NCI-H1105 (cell line): ENCODE data around the gene SYNM.

Source experiments
- DNase-seq: peaks from one replicate; lab custom pipeline; 2025; lab: John Stamatoyannopoulos, UW

Gene SYNM

DNA sequence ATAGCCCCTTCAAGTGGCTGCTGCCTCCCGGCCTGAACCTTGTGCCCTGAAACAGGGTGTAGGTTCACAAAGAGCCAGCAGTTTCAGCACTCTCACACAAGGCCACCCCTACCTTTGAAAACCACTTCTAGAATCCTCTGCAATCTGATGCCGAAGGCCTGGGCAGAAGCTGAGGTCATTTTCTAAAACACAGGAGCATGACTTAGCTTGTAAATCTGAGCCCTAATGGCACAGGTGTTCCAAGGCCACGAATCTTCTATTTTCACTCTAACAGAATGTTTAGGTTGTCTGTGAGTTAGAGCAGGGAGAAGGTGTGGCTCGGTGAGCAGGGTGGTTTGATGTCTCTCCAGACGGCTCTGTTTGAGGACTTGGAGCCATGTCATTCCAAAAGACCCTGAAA, 62.3 kb downstream of the SYNM start:
- no peak for DNase-seq

GRCh38 chr15:99167640-99168039, 62.8 kb downstream of the SYNM start:
- DNase-seq, result no peak

GRCh38 chr15:99168601-99169580, 64.0 kb downstream of the SYNM start:
- no peak for DNase-seq

GRCh38 chr15:99169769-99170311, 65.0 kb downstream of the SYNM start:
- DNase-seq, result no peak

GRCh38 chr15:99170476-99171065, 65.7 kb downstream of the SYNM start:
- DNase-seq, result no peak

DNA sequence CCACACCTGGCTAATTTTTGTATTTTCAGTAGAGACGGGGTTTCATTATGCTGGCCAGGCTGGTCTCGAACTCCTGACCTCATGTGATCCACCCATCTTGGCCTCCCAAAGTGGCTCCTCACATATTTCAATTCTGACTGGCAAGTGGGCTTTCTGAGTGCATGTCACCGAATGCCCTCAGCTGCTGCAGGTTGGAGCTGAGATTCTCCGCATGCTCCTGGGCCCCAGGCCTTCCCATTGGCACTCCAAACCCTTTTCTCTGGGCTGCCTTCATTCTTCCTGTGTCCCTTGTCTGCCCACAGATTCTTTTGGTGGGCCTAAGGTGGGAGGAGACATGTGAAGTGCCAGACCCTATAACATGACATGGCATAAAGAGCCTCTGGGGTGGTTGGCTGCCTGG, 67.3 kb downstream of the SYNM start:
- no peak for DNase-seq

DNA sequence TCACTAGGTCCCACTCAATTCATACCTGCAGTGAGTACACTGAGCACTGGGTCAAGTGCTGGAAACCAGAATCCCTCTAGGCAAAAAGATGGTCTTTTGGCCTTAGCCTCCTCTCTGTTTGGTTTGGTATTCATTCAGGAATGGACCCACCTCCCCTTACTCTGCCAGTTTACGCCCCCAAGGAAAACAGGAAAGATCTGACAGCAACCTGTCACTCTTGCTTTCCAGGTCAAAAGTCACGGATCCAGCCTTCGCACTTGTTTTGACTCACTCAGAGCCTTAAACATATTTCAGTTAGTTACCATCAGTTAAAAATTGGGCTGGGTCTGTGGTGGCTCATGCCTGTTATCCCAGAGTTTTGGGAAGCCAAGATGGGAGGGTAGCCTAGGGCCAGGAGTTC, 68.1 kb downstream of the SYNM start:
- no peak for DNase-seq

DNA sequence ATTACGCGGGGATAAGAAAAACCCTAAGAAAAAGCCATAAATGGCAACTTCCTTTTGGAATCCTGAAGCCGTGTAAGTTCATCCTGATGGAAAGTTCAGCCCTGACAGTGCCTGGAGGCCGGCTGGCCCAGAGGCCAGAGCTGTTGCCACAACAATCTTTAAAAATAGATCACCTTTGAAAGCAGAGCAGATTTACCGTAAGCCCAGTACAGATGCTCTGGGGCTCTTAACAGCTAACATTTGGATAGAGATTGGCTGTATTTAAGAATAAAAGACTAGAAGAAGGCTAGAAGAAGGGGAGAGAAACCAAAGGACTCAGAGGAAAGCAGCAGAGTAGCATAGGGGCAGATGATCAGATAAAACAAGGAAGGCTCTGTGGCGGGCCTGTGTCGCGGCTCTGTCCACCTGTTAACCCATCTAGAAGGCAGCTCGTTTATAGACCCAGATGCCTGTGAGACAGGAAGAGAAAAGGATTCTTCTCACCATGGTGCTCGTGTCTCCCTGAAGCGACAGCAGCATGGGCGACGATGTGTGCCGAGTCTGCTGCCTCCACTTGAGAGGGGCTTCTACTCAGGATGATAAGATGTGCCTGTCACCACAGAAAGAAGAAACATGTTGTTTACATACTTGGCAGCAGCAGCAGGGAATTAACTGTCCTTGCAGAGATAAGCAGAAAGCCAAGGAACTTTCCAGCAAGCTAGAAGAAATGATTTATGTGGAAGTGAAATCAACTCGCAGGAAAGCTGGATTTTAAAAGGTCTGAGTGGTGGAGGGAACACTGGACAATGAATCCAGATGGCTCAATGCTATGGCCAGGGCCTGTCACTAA, 69.9 kb downstream of the SYNM start:
- no peak for DNase-seq

- no peak for DNase-seq
These were observed 71.9 kb downstream of the SYNM start for GRCh38 chr15:99176757-99177156.

GRCh38 chr15:99177679-99178078, 72.8 kb downstream of the SYNM start:
- DNase-seq, result no peak

GRCh38 chr15:99180086-99180963, 75.4 kb downstream of the SYNM start:
- no peak for DNase-seq

DNA sequence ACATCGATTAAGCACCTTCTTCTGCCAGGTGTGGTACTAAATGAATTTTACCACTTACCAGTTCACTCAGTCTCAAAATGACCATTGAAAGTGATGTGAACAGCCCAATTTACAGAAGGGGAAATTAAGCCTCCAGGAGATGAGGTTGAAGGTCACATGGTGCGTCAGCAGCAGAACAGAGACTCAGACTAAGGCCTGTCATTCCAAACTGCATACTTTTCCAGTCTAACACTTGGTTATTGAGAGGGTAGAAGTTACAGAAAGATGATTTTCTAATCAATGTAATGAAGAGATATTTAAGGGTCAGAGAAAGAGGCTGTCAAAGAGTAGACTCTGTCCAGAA, 76.1 kb downstream of the SYNM start:
- no peak for DNase-seq

DNA sequence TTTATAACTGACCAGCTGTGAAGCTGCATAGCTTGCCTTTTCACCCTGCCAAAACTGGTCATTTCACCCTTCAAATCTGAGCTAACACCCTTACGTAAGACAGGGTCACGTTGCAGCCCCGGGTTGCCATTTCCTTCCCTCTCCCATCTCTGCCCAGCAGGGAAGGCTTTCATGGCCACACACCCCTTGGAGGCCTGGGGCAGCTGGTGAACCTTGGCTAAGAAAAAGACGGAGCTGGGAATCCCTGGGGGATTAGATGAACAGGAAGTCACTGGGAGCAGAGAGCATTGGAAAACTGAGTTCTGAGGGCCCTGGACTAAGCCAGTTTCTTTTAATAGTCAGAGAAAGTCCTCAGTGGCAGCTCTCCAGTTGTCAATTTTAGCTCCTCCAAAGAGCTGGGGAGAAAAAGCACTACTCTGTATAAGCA, 76.7 kb downstream of the SYNM start:
- DNase-seq, result no peak

GRCh38 chr15:99182791-99183190, 77.9 kb downstream of the SYNM start:
- no peak for DNase-seq
